Loucy (cell line): ENCODE results near the gene TAGLN3.

Experiments
- H2AFZ ChIP-seq: fragments of 200-600 bp; sonication (generic); 2 replicates; pipeline ENCODE4 v1.6.0; 2016; ENCODE audit warnings: antibody characterized with exemption, mild to moderate bottlenecking, low read length, moderate library complexity
- H3F3A ChIP-seq: fragments of 200-600 bp; 2 replicates; pipeline ENCODE4 v1.6.0; 2016; ENCODE audit warnings: antibody characterized with exemption, low read depth, mild to moderate bottlenecking
- H3K27me3 ChIP-seq: fragments of 200-600 bp; sonication (generic); 2 replicates; pipeline ENCODE4 v1.6.1; 2014; ENCODE audit warnings: low read length, mild to moderate bottlenecking; ENCODE audit not compliant: insufficient read depth, poor library complexity, severe bottlenecking
- H3K36me3 ChIP-seq: fragments of 200-600 bp; sonication (generic); 2 replicates; pipeline ENCODE4 v1.6.1; 2016; ENCODE audit warnings: low read length; ENCODE audit not compliant: insufficient read depth
- H3K4me1 ChIP-seq: fragments of 200-600 bp; sonication (generic); 2 replicates; pipeline ENCODE4 v1.5.1; 2014; ENCODE audit warnings: low read length, mild to moderate bottlenecking; ENCODE audit not compliant: insufficient read depth, poor library complexity, severe bottlenecking
- H3K4me2 ChIP-seq: fragments of 200-600 bp; sonication (generic); 2 replicates; pipeline ENCODE4 v1.6.0; 2014; ENCODE audit warnings: antibody characterized with exemption, low read length, low read depth, mild to moderate bottlenecking; ENCODE audit not compliant: poor library complexity, severe bottlenecking
- H3K4me3 ChIP-seq: fragments of 200-600 bp; sonication (generic); 2 replicates; pipeline ENCODE4 v1.5.1; 2014; ENCODE audit warnings: low read length, mild to moderate bottlenecking, mixed read lengths; ENCODE audit not compliant: poor library complexity, severe bottlenecking
- H3K79me2 ChIP-seq: fragments of 200-600 bp; sonication (generic); 2 replicates; pipeline ENCODE4 v1.6.1; 2014; ENCODE audit warnings: low read length; ENCODE audit not compliant: insufficient read depth
- H3K9ac ChIP-seq: fragments of 200-600 bp; sonication (generic); 2 replicates; pipeline ENCODE4 v1.6.0; 2014; ENCODE audit warnings: mild to moderate bottlenecking, low read depth, low read length, moderate library complexity; ENCODE audit not compliant: poor library complexity, severe bottlenecking
- H3K9me2 ChIP-seq: fragments of 200-600 bp; sonication (generic); replicated peaks from 2 replicates; pipeline ENCODE4 v1.6.1; 2016; ENCODE audit warnings: low read depth, low read length, mixed read lengths
- H3K9me3 ChIP-seq: fragments of 200-600 bp; sonication (generic); 2 replicates; pipeline ENCODE4 v1.6.1; 2014; ENCODE audit warnings: mild to moderate bottlenecking, antibody characterized with exemption, low read length, low read depth; ENCODE audit not compliant: insufficient read depth
- H4K20me1 ChIP-seq: fragments of 200-600 bp; sonication (generic); 2 replicates; pipeline ENCODE4 v1.6.0; 2014; ENCODE audit warnings: antibody characterized with exemption, low read length, mild to moderate bottlenecking; ENCODE audit not compliant: insufficient read depth, poor library complexity, severe bottlenecking
- EZH2phosphoT487 ChIP-seq: fragments of 200-600 bp; IDR thresholded peaks from 2 replicates; pipeline ENCODE4 v1.6.1; 2018; ENCODE audit warnings: antibody characterized with exemption, mild to moderate bottlenecking, moderate library complexity, borderline replicate concordance
- TF ChIP-seq, protein P1 (sequence below): fragments of 200-600 bp; sonication (generic); conservative IDR thresholded peaks from 2 replicates; pipeline ENCODE4 v1.5.1; 2014; ENCODE audit warnings: mild to moderate bottlenecking, antibody characterized with exemption, low read length

The TAGLN3 gene

DNA sequence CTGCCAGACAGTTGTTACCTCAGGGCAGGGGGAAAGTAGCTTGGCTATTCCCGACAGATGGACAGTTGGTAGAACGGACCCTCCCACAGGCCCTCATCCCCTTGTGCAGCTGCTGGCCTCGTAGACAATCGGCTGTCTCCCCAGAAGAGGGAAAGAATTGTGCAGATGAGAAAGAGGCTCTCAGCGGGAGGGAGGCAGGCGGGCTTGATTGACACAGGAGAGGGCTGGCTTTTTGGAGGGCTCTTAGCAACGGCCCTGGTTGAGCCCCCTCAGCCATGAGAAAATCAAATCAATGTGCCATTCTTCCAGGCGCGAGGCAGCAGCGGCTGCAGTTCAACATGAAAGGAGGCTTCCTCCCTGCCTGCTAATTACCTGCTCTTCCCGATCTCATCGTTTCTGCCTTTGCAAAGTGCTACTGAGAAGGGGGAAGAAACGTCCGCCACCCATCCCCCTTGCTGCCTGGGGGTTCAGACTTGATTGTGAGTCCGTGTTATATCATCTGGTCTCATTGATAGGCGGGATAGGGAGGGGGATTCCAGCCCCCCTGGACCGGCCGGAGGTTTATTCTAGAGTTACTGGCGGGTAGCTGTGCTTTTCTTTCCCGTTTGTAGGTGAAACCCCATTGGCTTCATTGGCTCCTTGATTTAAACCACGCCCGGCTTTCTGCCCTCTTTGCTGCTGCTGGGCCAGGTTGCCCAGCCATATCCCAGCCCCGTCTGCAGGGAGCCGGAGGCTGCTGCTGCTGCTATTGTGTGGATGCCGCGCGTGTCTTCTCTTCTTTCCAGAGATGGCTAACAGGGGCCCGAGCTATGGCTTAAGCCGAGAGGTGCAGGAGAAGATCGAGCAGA is at the start of gene TAGLN3:
TAGLN3 (plus strand) TSS at position 287 of the 848 bp plus-strand sequence; CDS start at position 788, 501 bp downstream.
- no peak within 1 kb of the TSS for H3K4me2 ChIP-seq
- no peaks in the 10 kb centered on the region for H3F3A ChIP-seq

DNA sequence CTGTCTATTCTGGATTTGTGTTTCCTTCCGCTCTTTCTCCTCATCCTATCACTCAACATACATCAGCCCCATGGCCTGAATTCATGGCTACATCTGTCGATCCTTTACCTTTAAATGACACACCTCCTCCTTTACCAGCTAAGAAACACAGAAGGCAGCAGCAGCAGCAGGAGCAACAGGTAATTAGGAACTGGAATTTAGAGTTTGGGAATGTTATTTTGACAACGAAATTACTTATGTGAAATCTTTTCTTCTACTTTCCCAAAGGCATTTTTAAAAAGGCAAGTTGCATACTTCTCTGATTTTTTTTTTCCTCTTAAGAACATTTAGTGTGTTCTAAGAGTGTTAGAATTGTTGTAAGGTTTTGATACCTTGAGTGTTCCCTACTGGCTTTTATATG is 49.0 kb upstream of the TAGLN3 start:
- H3F3A ChIP-seq: no peaks in the 10 kb centered on the region

More for the DNA sequence above, at the start of gene TAGLN3:
- Histone ChIP-seq H3K9ac (no peak within 1 kb of the TSS), H3K4me3 (no peak within 1 kb of the TSS), H3K4me1 (no peaks in the 10 kb centered on the region), H3K79me2 (no peaks in the 10 kb centered on the region), H3K36me3 (no peaks in the 10 kb centered on the region), H3K27me3 (no peaks in the 10 kb centered on the region), H3K9me3 (no peaks in the 10 kb centered on the region), H3K9me2 (no peaks in the 10 kb centered on the region), H2AFZ (no peak within 1 kb of the TSS), H4K20me1 (no peaks in the 10 kb centered on the region)
- no peak for TF ChIP-seq EZH2phosphoT487
- TF ChIP-seq, protein P1, sequence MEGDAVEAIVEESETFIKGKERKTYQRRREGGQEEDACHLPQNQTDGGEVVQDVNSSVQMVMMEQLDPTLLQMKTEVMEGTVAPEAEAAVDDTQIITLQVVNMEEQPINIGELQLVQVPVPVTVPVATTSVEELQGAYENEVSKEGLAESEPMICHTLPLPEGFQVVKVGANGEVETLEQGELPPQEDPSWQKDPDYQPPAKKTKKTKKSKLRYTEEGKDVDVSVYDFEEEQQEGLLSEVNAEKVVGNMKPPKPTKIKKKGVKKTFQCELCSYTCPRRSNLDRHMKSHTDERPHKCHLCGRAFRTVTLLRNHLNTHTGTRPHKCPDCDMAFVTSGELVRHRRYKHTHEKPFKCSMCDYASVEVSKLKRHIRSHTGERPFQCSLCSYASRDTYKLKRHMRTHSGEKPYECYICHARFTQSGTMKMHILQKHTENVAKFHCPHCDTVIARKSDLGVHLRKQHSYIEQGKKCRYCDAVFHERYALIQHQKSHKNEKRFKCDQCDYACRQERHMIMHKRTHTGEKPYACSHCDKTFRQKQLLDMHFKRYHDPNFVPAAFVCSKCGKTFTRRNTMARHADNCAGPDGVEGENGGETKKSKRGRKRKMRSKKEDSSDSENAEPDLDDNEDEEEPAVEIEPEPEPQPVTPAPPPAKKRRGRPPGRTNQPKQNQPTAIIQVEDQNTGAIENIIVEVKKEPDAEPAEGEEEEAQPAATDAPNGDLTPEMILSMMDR: no peak

DNA sequence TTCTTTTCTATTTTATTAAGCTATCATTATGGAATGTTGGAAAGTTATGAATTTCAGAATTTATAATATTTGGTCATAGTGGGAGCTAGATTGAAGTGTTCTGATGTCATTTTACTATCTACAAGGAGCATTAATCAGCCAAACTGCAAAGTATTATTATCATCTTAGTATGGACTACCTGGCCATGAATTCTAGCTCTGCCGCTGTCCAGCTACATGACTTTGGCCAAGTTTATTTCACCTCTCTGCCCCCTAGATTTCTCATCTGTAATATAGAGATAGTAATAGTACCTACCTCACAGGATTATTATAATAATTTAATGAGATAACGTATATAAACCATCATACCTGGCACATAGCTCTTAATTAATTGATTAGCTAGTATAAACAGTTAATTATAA is 47.7 kb upstream of the TAGLN3 start:
- H3K9me3 ChIP-seq: no peaks in the 10 kb centered on the region
- no peaks in the 10 kb centered on the region for H4K20me1 ChIP-seq
- H3K79me2 ChIP-seq: no peaks in the 10 kb centered on the region
- H3K9ac ChIP-seq: no peak overlapping the region
- no peaks in the 10 kb centered on the region for H3K27me3 ChIP-seq
- H3K4me3 ChIP-seq: no peak overlapping the region
- H3F3A ChIP-seq: no peaks in the 10 kb centered on the region
- H3K4me2 ChIP-seq: no peak overlapping the region
- H3K36me3 ChIP-seq: no peaks in the 10 kb centered on the region
- TF ChIP-seq EZH2phosphoT487: no peak
- TF ChIP-seq, protein P1: no peak
- no peaks in the 10 kb centered on the region for H3K4me1 ChIP-seq
- no peak overlapping the region for H2AFZ ChIP-seq
- H3K9me2 ChIP-seq: no peaks in the 10 kb centered on the region

More for the DNA sequence above, 49.0 kb upstream of the TAGLN3 start:
- no peaks in the 10 kb centered on the region for H3K9me2 ChIP-seq
- no peak overlapping the region for H3K9ac ChIP-seq
- H3K9me3 ChIP-seq: no peaks in the 10 kb centered on the region
- no peaks in the 10 kb centered on the region for H3K36me3 ChIP-seq
- H3K4me3 ChIP-seq: no peak overlapping the region
- no peaks in the 10 kb centered on the region for H4K20me1 ChIP-seq
- no peak overlapping the region for H2AFZ ChIP-seq
- no peaks in the 10 kb centered on the region for H3K27me3 ChIP-seq
- no peak overlapping the region for H3K4me2 ChIP-seq
- H3K4me1 ChIP-seq: no peaks in the 10 kb centered on the region
- TF ChIP-seq, protein P1: no peak
- TF ChIP-seq EZH2phosphoT487: no peak
- no peaks in the 10 kb centered on the region for H3K79me2 ChIP-seq
